Mesothelial cell of epicardium (in vitro differentiated cells): ENCODE results near the gene QKI. TPM values are rescaled to one million over a fixed set of nuclear protein-coding genes. Genes with fewer than 3 reads are reported as not detected.

Source experiments
- DNase-seq, 2 experiments: peaks; one replicate each; pipeline ENCODE4 v3.0.0; 2021; ENCODE audit warnings: low spot score in 2 of 2; ENCODE audit not compliant: unreplicated experiment in 2 of 2
- H3K27ac Mint-ChIP-seq: 2 replicates; pipeline ENCODE4 v1.8.0; 2021; ENCODE audit warnings: mixed read lengths
- H3K27me3 Mint-ChIP-seq: 2 replicates; pipeline ENCODE4 v1.8.0; 2021; ENCODE audit warnings: low read depth, mixed read lengths
- H3K36me3 Mint-ChIP-seq: 2 replicates; pipeline ENCODE4 v1.8.0; 2021; ENCODE audit warnings: mixed read lengths
- H3K4me1 Mint-ChIP-seq: 2 replicates; pipeline ENCODE4 v1.8.0; 2021; ENCODE audit warnings: mixed read lengths
- H3K4me3 Mint-ChIP-seq: 2 replicates; pipeline ENCODE4 v1.8.0; 2021; ENCODE audit warnings: mild to moderate bottlenecking, moderate library complexity, mixed read lengths
- H3K9me3 Mint-ChIP-seq: 2 replicates; pipeline ENCODE4 v1.8.0; 2021; ENCODE audit warnings: mixed read lengths
- total RNA-seq: library from RNA; stranded (reverse); gene quantifications from 3 replicates; pipeline ENCODE4 v1.2.1, GENCODE V29; 2021
- TF ChIP-seq, protein P1 (sequence below): fragments of 200-600 bp; sonication (generic); IDR thresholded peaks from one replicate; pipeline ENCODE4 v1.5.0; 2021; ENCODE audit warnings: antibody characterized with exemption; ENCODE audit not compliant: unreplicated experiment

QKI gene
- total RNA-seq, 1 donor from 2014 or later: 133 TPM

DNA sequence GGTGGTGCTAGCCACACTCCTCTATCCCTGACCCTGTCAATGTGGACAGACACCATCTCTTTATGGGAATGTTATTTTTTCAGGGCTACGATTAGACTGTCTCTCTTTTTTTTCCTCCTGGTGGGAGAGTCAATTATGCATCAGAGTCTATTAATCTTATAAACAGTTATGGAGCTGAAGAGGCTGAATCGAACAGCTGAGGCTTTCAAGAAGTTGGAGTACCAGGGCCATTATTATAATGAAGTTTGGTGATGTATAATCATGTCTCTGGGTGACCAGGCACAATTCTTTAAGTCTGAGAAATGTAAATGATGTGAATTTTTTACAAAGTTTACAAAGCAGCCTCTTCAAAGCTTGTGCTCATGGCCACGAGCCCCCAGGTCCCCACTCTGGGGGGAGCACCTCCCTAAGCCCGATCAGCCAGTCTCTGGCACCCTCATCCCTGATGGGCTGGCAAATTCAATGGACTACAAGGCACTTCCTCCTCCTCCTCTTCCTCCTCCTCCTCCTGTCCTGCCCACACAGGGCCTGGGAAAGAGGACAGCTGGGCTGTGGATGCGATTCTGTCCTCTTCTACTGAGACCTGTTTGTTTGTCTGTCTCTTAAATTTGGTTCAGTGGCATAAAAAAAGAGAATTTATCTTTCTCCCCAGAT, 43.9 kb upstream of the QKI start:
- Mint-ChIP-seq H3K9me3 (no peaks in the 10 kb centered on the region), H3K27ac (no peak overlapping the region), H3K36me3 (no peaks in the 10 kb centered on the region), H3K4me3 (no peak overlapping the region), H3K27me3 (peaks cover 4% of the 10 kb centered on the region), H3K4me1 (peaks cover 4% of the 10 kb centered on the region)
- DNase-seq: no peak
- TF ChIP-seq, protein P1, sequence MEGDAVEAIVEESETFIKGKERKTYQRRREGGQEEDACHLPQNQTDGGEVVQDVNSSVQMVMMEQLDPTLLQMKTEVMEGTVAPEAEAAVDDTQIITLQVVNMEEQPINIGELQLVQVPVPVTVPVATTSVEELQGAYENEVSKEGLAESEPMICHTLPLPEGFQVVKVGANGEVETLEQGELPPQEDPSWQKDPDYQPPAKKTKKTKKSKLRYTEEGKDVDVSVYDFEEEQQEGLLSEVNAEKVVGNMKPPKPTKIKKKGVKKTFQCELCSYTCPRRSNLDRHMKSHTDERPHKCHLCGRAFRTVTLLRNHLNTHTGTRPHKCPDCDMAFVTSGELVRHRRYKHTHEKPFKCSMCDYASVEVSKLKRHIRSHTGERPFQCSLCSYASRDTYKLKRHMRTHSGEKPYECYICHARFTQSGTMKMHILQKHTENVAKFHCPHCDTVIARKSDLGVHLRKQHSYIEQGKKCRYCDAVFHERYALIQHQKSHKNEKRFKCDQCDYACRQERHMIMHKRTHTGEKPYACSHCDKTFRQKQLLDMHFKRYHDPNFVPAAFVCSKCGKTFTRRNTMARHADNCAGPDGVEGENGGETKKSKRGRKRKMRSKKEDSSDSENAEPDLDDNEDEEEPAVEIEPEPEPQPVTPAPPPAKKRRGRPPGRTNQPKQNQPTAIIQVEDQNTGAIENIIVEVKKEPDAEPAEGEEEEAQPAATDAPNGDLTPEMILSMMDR: no peak

DNA sequence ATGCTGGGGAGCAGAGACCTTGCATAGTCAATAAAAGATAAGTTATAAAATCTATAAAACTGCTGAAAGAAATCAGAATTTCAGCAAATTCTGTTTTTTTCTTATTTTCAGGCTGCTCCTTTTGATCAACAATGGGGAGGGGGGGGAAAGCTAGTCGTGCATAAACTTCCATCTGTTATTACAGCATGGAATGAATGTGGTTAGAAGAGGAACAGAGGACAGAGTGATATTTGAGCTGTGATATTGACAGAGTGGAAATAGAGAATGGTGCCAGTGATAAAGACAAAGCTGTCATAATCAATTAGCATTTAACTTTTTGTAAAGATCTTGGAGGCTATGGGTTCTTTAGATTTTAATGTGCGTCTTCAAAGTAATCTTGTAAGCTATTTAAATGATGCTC, 43.4 kb upstream of the QKI start:
- H3K36me3 Mint-ChIP-seq: no peaks in the 10 kb centered on the region
- no peaks in the 10 kb centered on the region for H3K9me3 Mint-ChIP-seq
- TF ChIP-seq, protein P1: no peak
- H3K4me3 Mint-ChIP-seq: no peak overlapping the region
- DNase-seq: no peak
- peaks cover 4% of the 10 kb centered on the region for H3K27me3 Mint-ChIP-seq
- peaks cover 4% of the 10 kb centered on the region for H3K4me1 Mint-ChIP-seq
- H3K27ac Mint-ChIP-seq: no peak overlapping the region

DNA sequence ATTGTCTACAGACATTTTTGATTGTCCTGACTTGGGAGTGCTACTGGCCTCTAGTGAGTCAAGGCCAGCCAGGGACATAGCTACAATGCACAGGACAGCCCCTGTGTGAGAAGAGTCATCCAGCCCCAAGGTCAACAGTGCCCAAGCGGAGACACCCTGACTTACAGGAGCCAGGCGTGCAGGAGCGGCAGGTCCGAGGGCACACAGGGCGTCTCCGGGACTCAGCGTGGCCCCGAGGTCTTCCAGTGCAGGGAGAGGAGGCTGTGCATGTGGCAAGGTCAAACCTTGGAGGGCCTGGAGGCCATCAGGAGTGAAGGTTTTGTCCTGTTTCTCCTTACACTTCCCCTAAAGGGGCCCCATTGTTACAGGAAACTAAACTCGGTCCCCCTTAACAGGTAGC, 41.3 kb upstream of the QKI start:
- no peaks in the 10 kb centered on the region for H3K36me3 Mint-ChIP-seq
- H3K4me1 Mint-ChIP-seq: peaks cover 4% of the 10 kb centered on the region
- no peak overlapping the region for H3K27ac Mint-ChIP-seq
- DNase-seq: no peak
- peaks cover 4% of the 10 kb centered on the region for H3K27me3 Mint-ChIP-seq
- no peak overlapping the region for H3K4me3 Mint-ChIP-seq
- TF ChIP-seq, protein P1: no peak
- no peaks in the 10 kb centered on the region for H3K9me3 Mint-ChIP-seq

DNA sequence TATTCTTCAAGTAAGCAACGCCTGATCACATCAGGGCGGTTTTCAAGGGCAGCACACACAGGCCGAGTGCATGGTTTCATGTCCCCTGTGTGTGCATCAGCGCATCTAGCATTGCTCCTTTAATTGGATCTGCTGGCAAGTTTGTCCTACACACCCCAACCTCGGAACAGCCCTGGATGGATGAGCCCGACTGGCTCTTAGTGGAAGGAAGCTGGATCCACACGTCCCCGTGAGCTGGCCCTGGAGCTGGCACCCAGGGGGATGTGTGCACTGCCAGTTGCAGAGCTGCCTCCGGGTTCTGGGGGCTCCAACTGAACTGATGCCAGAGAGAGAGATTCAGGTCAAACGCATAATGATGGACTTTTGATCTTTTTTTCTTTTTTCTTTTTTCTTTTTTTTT, 39.2 kb upstream of the QKI start:
- H3K27ac Mint-ChIP-seq: no peak overlapping the region
- no peaks in the 10 kb centered on the region for H3K36me3 Mint-ChIP-seq
- no peak overlapping the region for H3K4me3 Mint-ChIP-seq
- no peaks in the 10 kb centered on the region for H3K4me1 Mint-ChIP-seq
- TF ChIP-seq, protein P1: no peak
- no peaks in the 10 kb centered on the region for H3K9me3 Mint-ChIP-seq
- peaks cover 4% of the 10 kb centered on the region for H3K27me3 Mint-ChIP-seq
- DNase-seq: no peak

DNA sequence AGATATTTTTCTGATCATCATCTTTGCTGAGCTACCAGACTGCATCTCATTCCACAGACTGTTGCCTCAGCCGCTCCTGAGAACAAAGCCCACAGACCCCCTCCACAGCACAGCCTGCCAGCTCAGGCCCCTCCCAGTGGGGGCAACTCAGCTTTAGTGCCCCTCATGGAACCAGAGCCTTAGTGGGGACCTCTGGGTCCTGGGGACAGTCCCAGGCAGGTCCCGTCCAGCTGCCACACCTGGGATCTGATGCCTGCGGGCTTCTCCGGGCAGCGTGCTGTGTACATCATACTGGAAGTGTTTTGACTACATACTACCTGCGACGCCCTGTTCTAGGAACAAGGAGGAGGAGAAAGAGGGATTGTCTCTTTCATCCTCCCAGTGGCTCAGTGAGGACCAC, 38.3 kb upstream of the QKI start:
- H3K4me3 Mint-ChIP-seq: no peak overlapping the region

More for the DNA sequence above, 38.3 kb upstream of the QKI start:
- no peak for DNase-seq
- Mint-ChIP-seq H3K9me3 (no peaks in the 10 kb centered on the region), H3K27ac (no peak overlapping the region), H3K36me3 (no peaks in the 10 kb centered on the region), H3K27me3 (peaks cover 4% of the 10 kb centered on the region), H3K4me1 (no peaks in the 10 kb centered on the region)
- TF ChIP-seq, protein P1: no peak
